HG02973 (cell line): ENCODE measurements around the gene FBRSL1.

Source experiments
- ATAC-seq: cut with Tn5 transposase; IDR thresholded peaks from one replicate; pipeline ENCODE4 v1.9.1; 2021; ENCODE audit warnings: moderate library complexity; ENCODE audit not compliant: unreplicated experiment

FBRSL1 gene

DNA sequence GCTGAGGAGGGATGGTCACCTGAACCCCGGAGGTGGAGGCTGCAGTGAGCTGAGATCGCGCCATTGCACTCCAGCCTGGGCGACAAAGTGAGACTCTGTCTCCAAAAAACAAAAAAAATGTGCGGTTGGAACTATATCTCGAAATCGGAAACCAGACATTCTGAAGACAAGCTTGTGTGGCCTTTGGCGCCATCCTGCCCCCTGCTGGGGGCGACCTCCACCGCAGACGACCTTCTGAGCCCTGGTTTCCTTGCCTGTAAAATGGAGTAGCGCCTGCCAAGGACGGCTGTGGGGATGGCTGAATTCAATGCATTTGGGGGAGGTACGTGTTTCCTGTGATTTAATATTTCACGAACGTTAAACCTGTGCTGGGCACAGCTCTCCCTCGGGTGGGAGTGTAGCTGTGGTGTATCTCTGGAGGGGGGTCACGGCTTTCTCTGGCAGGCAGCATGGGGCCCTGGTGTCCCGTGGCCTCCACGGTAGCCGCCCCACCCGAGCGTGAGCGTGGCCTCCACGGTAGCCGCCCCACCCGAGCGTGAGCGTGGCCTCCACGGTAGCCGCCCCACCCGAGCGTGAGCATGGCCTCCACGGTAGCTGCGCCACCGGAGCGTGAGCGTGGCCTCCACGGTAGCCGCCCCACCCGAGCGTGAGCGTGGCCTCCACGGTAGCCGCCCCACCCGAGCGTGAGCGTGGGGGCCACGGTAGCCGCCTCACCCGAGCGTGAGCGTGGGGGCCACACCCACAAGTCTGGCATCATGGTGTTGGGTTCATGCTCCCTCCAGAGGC is 65.1 kb downstream of the FBRSL1 start:
- ATAC-seq = no peak

DNA sequence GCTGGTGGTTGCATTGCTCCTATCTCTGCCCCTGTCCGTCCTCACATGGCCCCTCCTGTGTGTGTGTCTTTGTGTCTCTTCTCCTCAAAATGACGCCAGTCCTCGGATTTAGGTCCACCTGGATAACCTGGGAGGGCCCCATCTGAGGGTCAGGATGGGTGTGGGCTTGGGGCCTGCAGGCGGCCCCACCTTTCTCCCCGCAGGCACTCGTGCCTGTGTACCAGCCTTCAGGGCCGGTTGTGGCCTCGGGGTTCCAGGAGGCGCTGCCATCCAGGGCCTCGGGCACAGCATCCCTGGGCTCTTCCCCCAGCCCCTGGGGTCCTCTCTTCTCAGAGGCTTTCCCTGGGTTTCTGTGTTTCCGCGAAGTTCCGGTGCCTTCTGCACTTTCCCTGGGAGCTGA is 65.7 kb downstream of the FBRSL1 start:
- no peak for ATAC-seq

DNA sequence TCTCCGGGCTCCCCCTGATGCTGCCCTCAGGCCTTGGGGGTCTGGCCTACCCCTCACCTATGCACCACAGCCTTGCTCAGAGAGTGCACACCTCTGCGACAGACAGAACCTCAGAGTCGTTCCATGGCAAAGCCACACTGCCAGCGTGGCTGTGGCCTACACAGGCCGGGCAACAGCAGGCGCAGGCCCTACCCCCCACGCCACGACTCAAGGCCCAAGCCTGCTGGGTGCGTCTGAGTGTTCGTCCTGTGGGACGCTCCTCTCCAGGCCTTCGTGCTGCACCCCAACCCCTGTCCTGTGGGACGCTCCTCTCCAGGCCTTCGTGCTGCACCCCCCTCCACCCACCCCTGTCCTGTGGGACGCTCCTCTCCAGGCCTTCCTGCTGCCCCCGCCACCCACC is 66.3 kb downstream of the FBRSL1 start:
- ATAC-seq = no peak

DNA sequence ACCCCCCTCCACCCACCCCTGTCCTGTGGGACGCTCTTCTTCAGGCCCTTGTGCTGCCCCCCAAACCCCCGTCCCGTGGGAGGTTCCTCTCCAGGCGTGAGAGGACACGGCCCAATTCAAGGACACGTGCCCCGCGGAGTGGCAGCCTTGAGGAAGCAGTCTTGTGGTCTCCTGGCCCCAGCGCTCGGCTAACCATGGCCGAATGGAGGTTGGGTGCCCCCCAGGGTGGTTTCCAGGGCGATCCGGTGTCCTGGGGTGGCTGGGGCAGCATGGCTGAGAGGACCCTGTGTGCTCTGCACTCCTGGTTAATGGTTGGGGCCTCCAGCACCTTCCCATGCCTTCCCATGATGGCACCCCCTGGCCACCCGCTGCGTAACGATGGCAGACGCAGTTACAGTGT is 66.8 kb downstream of the FBRSL1 start:
- ATAC-seq = no peak

DNA sequence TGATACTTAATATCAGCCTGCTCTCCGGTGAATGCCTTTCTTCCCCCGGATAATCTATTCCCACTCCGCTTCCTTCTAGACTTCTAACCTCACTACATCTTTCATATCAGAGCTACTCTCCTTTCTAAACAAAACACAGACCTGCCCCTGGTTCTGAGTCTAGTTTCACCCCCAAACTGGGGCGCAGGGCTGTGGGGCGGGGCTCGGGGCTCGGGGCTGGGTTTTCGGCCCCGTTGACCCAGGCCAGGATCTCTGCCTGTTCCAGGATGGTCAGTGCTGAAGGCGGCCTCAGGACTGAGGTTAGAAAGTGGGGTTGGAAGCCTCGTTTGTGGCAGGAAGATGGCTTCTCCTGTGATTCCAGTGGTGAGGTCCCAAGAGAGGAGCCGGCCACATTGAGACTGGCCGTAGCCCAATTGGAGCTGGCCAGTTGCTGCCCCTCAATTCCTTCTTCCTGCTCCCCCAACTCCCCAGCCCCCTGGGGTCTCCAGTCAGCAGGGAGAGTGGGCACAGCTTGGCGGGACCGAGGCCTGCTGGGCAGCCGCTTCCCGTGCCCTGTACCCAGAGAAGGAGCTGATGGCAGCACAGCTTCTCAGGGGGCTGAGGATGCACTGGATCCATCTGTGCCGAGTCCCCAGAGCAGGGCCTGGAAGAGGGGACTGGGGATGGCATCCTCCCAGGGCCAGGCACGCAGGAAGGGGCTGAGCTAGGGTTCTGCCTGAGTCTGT is 67.5 kb downstream of the FBRSL1 start:
- ATAC-seq = no peak

DNA sequence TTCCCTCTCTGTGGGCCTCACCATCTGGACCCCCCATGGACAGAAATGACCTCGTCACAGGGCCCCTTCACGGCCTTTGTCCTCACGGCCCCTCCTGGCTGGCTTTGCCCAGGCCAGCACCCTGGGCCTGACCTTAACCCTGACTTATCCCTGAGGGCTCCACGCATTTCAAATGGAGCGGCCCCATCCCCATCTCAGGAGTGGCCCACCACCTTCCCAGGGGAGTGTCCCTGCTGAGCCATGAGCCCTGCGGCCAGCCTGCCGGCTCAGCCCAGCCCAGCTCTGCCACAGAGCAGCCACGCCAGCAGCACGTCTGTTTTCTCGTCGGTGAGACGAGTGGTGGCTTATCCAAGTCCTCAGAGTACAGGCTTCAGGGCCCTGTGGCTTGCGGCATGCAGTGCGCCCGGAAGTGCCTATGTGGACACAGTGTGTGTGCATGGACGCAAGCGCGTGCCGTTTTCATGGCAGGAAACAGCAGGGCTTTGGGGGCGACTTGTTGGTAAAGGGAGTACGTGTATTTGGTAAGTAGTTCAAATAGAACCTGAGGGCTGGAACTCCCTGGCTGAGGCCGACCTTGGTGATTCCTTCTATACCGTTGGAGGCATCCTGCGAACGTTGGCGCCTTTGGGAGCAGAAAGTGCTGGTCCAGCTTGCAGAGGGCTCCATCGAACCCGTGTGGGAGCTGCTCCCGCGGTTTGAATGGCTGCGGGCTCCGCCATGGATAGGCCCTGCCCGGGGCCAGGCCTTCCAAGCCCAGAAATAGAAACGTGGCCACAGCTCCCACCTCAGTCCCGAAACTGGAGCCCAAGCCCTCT is 68.3 kb downstream of the FBRSL1 start:
- no peak for ATAC-seq

DNA sequence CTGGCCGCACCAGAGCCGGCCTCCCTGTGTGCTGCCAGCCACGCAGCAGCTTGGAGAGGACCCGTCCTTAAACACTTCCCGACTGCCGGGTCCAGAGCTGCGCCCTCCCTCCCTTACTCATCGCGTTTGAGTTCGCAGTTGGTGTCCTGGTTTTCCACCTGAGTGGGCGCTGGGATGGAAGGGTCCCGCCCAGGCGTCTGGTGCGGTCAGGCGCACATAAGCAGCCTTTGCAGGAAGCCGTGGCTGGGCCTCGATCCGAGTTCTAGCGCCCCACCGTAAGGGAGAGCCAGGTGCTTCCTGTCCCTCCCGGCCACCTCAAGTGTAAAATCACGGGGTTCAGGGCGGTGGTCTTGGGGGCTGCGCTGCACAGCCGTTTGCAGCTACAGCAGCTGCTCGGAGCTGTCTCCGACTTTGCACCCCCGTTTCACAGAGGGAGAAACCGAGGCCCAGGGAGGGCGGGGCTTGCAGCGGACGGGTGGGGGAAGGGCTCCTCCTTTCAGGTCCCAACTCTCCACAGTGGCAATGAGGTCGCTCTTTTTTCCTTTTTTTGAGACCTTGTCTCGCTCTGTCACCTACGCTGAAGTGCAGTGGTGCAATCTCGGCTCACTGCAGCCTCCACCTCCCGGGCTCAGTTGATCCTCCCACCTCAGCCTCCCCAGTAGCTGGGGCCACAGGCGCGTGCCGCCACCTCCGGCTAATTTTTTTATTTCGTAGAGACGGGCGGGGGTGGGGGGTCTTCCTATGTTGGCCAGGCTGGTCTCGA is 69.1 kb downstream of the FBRSL1 start:
- ATAC-seq = no peak

DNA sequence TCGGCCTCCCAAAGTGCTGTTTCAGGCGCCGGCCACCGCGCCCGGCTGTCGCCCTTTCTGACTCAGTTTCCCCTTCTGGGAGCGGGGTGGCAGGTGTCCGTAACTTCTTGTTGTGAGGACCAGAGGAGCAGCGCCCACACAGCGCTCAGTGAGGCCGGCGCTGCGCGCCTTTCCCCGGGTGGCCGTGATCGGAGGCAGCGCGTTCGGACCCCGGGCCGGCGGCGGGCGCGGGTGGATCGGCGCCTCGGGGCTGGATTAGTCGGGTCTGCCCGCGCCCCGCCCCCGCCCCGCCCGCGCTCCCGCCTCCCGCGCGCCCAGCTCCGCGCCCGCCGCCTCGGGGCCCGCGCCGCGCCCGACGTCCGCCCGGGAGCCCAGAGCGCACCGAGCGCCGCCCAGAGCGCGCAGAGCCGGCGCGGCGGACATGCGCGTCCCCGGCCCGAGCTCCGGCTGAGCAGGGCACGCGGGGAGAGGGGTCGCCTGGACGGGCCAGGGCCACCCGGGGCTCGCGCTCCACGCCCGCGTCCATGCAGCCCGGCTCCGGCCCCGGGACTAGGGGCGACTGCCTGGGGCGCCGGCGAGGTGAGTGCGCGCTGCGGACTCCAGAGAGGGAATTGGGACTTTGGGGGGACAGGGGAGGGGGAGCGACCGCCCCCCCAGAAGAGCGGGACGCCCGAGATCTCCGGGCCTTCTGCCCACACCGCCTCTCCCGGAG is 69.9 kb downstream of the FBRSL1 start:
- ATAC-seq = no peak

DNA sequence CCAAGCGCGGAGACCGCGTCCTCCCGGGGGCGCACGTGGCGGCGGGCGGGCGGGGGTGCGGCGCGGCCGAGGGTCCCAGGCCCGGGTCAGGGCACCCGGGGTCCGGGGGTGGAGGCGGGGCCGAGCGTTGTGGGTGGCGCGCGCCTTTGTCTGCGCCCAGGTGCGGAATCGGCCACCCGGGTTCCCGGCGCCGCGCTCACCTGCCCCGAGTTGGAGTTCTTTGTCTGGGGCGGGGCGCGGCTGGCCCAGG is 70.3 kb downstream of the FBRSL1 start:
- no peak for ATAC-seq

DNA sequence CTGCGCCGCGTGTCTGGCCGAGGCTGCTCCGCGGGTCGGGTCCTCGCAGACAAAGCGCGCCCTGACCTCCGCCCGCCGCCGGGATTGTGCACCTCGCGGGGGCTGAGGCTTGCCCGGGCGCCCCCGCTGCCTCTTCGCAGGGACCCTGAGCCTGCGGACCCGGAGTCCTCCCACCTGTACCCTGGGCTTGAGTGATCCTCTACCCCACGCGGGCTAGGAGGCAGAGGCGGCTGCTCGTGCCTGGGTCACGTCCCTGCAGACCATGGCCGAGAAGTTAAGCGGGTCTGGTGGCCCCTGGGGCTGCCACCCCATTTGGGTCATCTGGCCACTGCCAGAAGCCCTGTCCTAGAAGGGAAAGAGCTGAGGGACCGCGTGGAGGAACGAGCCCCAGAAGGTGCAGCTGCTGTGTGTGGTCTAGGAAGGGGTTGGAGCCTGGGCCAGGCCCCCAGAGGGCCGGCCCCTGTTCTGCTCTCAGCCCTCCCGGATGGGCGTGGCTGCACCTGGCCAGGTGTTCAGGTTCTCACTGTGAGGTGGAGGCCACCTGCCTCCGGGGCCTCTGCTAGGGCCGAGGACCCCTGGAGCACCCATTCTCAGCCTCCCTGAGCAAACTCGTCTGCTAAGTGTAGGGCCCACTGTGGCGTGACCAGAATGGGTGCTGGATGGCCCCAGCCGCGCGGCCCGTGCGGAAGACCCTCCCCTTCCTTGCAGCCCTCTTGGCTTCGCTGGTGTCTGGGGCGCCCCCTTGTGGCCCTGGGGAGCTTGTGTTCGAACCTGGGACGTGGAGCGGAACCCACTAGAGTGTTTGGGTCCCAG is 70.9 kb downstream of the FBRSL1 start:
- ATAC-seq = no peak
